B cell (primary cell): ENCODE results near the gene RPL6.

Experiments
- CTCF ChIP-seq: fragments of 200-600 bp; IDR thresholded peaks from one replicate; pipeline ENCODE4 v1.8.0; 2022; ENCODE audit warnings: antibody characterized with exemption, mild to moderate bottlenecking
- EZH2 ChIP-seq: IDR thresholded peaks from 2 replicates; pipeline ENCODE4 v1.6.1; 2012; ENCODE audit warnings: borderline replicate concordance, low read depth, mild to moderate bottlenecking, moderate library complexity, low read length; ENCODE audit not compliant: insufficient read depth, poor library complexity, severe bottlenecking

- TF ChIP-seq CTCF (no peak), EZH2 (no peak)
Measured at GRCh38 chr12:112362310-112362709, 47.1 kb downstream of the RPL6 start.
